Astrocyte (in vitro differentiated cells and primary cell): ENCODE results near the gene FLT3LG. TPM values are rescaled to one million over a fixed set of nuclear protein-coding genes. Genes with fewer than 3 reads are reported as not detected.
A peak's percentile ranks its signal among the peaks of the same experiment; 100 is the strongest.

ENCODE experiments used
- DNase-seq: peaks from one replicate; pipeline ENCODE4 v3.0.0-alpha.2; 2010; ENCODE audit warnings: low read depth
- FAIRE-seq: peaks from 2 replicates; lab custom pipeline; 2011; peaks lifted over from hg19 to GRCh38; lab: Jason Lieb, UNC
- H2AFZ ChIP-seq: 2 replicates; pipeline ENCODE4 v1.6.0; 2012; ENCODE audit warnings: low read depth, low read length, inconsistent platforms
- H3K27ac ChIP-seq: 2 replicates; pipeline ENCODE4 v1.5.1; 2011; ENCODE audit warnings: low read depth, low read length, inconsistent platforms
- H3K27me3 ChIP-seq: 2 replicates; pipeline ENCODE4 v1.6.0; 2011; ENCODE audit warnings: low read length, inconsistent platforms; ENCODE audit not compliant: insufficient read depth
- H3K36me3 ChIP-seq: 2 replicates; pipeline ENCODE4 v1.5.1; 2011; ENCODE audit warnings: low read length, inconsistent platforms; ENCODE audit not compliant: insufficient read depth
- H3K4me1 ChIP-seq: 2 replicates; pipeline ENCODE4 v1.5.1; 2011; ENCODE audit warnings: low read length, inconsistent platforms; ENCODE audit not compliant: insufficient read depth
- H3K4me2 ChIP-seq: 2 replicates; pipeline ENCODE4 v1.6.0; 2012; ENCODE audit warnings: low read length, inconsistent platforms
- H3K4me3 ChIP-seq: 2 replicates; pipeline ENCODE4 v1.5.1; 2011; ENCODE audit warnings: low read depth, mild to moderate bottlenecking, low read length, inconsistent platforms; ENCODE audit not compliant: insufficient read depth
- H3K79me2 ChIP-seq: 2 replicates; pipeline ENCODE4 v1.6.0; 2012; ENCODE audit warnings: mild to moderate bottlenecking, low read length, inconsistent platforms; ENCODE audit not compliant: insufficient read depth
- H3K9ac ChIP-seq: 2 replicates; pipeline ENCODE4 v1.6.0; 2012; ENCODE audit warnings: mild to moderate bottlenecking, low read length, inconsistent platforms
- H3K9me3 ChIP-seq: 2 replicates; pipeline ENCODE4 v1.5.1; 2012; ENCODE audit warnings: low read depth, mild to moderate bottlenecking, low read length, inconsistent platforms; ENCODE audit not compliant: insufficient read depth
- H4K20me1 ChIP-seq: 2 replicates; pipeline ENCODE4 v1.6.0; 2012; ENCODE audit warnings: low read length, inconsistent platforms; ENCODE audit not compliant: insufficient read depth
- H3K27ac Mint-ChIP-seq: one replicate; pipeline ENCODE4 v1.8.0; 2021; ENCODE audit warnings: mild to moderate bottlenecking, mixed read lengths; ENCODE audit not compliant: unreplicated experiment
- H3K27me3 Mint-ChIP-seq: one replicate; pipeline ENCODE4 v1.8.0; 2021; ENCODE audit warnings: low read depth, mixed read lengths; ENCODE audit not compliant: unreplicated experiment
- H3K36me3 Mint-ChIP-seq: one replicate; pipeline ENCODE4 v1.8.0; 2021; ENCODE audit warnings: low read depth, mixed read lengths; ENCODE audit not compliant: unreplicated experiment
- H3K4me1 Mint-ChIP-seq: one replicate; pipeline ENCODE4 v1.8.0; 2021; ENCODE audit warnings: low read depth, mixed read lengths; ENCODE audit not compliant: unreplicated experiment
- H3K4me3 Mint-ChIP-seq: one replicate; pipeline ENCODE4 v1.8.0; 2021; ENCODE audit warnings: mild to moderate bottlenecking, moderate library complexity, mixed read lengths; ENCODE audit not compliant: unreplicated experiment
- H3K9me3 Mint-ChIP-seq: one replicate; pipeline ENCODE4 v1.8.0; 2021; ENCODE audit warnings: mild to moderate bottlenecking, mixed read lengths; ENCODE audit not compliant: unreplicated experiment
- CTCF ChIP-seq: IDR thresholded peaks from 2 replicates; pipeline ENCODE4 v1.5.1; 2011; ENCODE audit warnings: low read depth, mild to moderate bottlenecking, inconsistent platforms, low read length, moderate library complexity; ENCODE audit not compliant: insufficient read depth
- EZH2 ChIP-seq: IDR thresholded peaks from 2 replicates; pipeline ENCODE4 v1.6.1; 2012; ENCODE audit warnings: mild to moderate bottlenecking, low read length, inconsistent platforms; ENCODE audit not compliant: insufficient read depth
- total RNA-seq: library from RNA; stranded (reverse); gene quantifications from 2 replicates; pipeline ENCODE4 v1.2.1, GENCODE V29; 2021

Gene FLT3LG
- total RNA-seq, 1 donor from 2014 or later, result not detected

GRCh38 chr19:49481020-49481683, 7.1 kb downstream of the FLT3LG start:
- Histone ChIP-seq H3K9me3 (no peaks in the 10 kb centered on the region), H3K9ac (no peak overlapping the region), H3K36me3 (no peaks in the 10 kb centered on the region), H4K20me1 (no peaks in the 10 kb centered on the region), H3K4me2 (no peak overlapping the region), H3K27ac (no peak overlapping the region), H3K79me2 (no peaks in the 10 kb centered on the region), H3K4me1 (no peaks in the 10 kb centered on the region), H2AFZ (no peak overlapping the region), H3K27me3 (no peaks in the 10 kb centered on the region), H3K4me3 (no peak overlapping the region)
- TF ChIP-seq CTCF, result no peak
- TF ChIP-seq EZH2, result no peak
- Mint-ChIP-seq H3K4me3 (no peak overlapping the region), H3K36me3 (no peaks in the 10 kb centered on the region), H3K27ac (no peak overlapping the region), H3K4me1 (no peaks in the 10 kb centered on the region), H3K9me3 (no peaks in the 10 kb centered on the region), H3K27me3 (peaks cover 3% of the 10 kb centered on the region)
- FAIRE-seq (no peak), DNase-seq (no peak)

GRCh38 chr19:49486232-49486631, 12.2 kb downstream of the FLT3LG start:
- H4K20me1 ChIP-seq, result peaks cover 37% of the 10 kb centered on the region
- H3K79me2 ChIP-seq, result peaks cover 38% of the 10 kb centered on the region
- DNase-seq (no peak), FAIRE-seq (no peak)
- no peaks in the 10 kb centered on the region for H3K9me3 ChIP-seq
- no peaks in the 10 kb centered on the region for H3K27me3 ChIP-seq
- H3K27me3 Mint-ChIP-seq, result no peaks in the 10 kb centered on the region
- H3K4me1 Mint-ChIP-seq, result peaks cover 15% of the 10 kb centered on the region
- H3K4me2 ChIP-seq, result no peak overlapping the region
- no peak overlapping the region for H3K27ac ChIP-seq
- peak overlapping the region; percentile 53 for H3K27ac Mint-ChIP-seq
- no peak overlapping the region for H2AFZ ChIP-seq
- H3K36me3 ChIP-seq, result peaks cover 21% of the 10 kb centered on the region
- H3K9ac ChIP-seq, result no peak overlapping the region
- peaks cover 28% of the 10 kb centered on the region for H3K36me3 Mint-ChIP-seq
- no peak overlapping the region for H3K4me3 ChIP-seq
- H3K4me3 Mint-ChIP-seq, result peak overlapping the region; percentile 54
- no peaks in the 10 kb centered on the region for H3K9me3 Mint-ChIP-seq
- H3K4me1 ChIP-seq, result peaks cover 14% of the 10 kb centered on the region
- no peak for TF ChIP-seq CTCF
- TF ChIP-seq EZH2, result no peak

GRCh38 chr19:49486710-49487276, 12.8 kb downstream of the FLT3LG start:
- Histone ChIP-seq H3K79me2 (peaks cover 38% of the 10 kb centered on the region), H2AFZ (peak overlapping the region; percentile 89), H3K4me3 (no peak overlapping the region), H4K20me1 (peaks cover 43% of the 10 kb centered on the region), H3K9me3 (no peaks in the 10 kb centered on the region), H3K9ac (no peak overlapping the region), H3K27ac (peak overlapping the region; percentile 49), H3K4me2 (peak overlapping the region; percentile 55), H3K27me3 (no peaks in the 10 kb centered on the region), H3K4me1 (peaks cover 14% of the 10 kb centered on the region), H3K36me3 (peaks cover 22% of the 10 kb centered on the region)
- H3K36me3 Mint-ChIP-seq, result peaks cover 28% of the 10 kb centered on the region
- H3K27ac Mint-ChIP-seq, result peak overlapping the region; percentile 26
- H3K4me1 Mint-ChIP-seq, result peaks cover 20% of the 10 kb centered on the region
- no peaks in the 10 kb centered on the region for H3K27me3 Mint-ChIP-seq
- no peak for TF ChIP-seq EZH2
- no peak for TF ChIP-seq CTCF
- FAIRE-seq (no peak), DNase-seq (no peak)
- peak overlapping the region; percentile 94 for H3K4me3 Mint-ChIP-seq
- H3K9me3 Mint-ChIP-seq, result no peaks in the 10 kb centered on the region
